B cell (primary cell): Measurements from ENCODE around the gene HCFC2. TPM values are rescaled to one million over a fixed set of nuclear protein-coding genes. Genes with fewer than 3 reads are reported as not detected.

Experiments
- ATAC-seq: fragments of 200-7000 bp; cut with Tn5 transposase; one replicate; pipeline ENCODE4 v1.10.0; 2021; ENCODE audit warnings: low read depth, mild to moderate bottlenecking, moderate number of reproducible peaks, moderate library complexity
- CTCF ChIA-PET: fragments of 350-600 bp; sonication (Branson Sonifier 250); formaldehyde crosslinking; loops from one replicate; lab custom pipeline; 2021; ENCODE audit warnings: antibody characterized with exemption, inconsistent platforms; lab: Charles Lee
- POLR2A ChIA-PET: fragments of 350-600 bp; sonication (Branson Sonifier 250); formaldehyde crosslinking; loops from one replicate; lab custom pipeline; 2021; ENCODE audit warnings: antibody characterized with exemption; lab: Charles Lee
- DNase-seq: peaks from one replicate; pipeline ENCODE4 v3.0.0; 2013
- H2AFZ ChIP-seq: 2 replicates; pipeline ENCODE4 v1.6.1; 2012; ENCODE audit warnings: mild to moderate bottlenecking, low read depth, low read length; ENCODE audit not compliant: insufficient read depth, poor library complexity, severe bottlenecking
- H3K27ac ChIP-seq, 2 donors: 1 replicate in 1 of 2; 2 replicates in 1 of 2; pipeline ENCODE4 v1.5.1; 2012 to 2013; ENCODE audit warnings: low read length in 2 of 2, mild to moderate bottlenecking in 2 of 2, moderate library complexity in 1 of 2
- H3K27me3 ChIP-seq, 4 experiments: fragments of 200-600 bp in 1 of 4; sonication (generic) in 1 of 4; replicated peaks in 1 of 4; 1 replicate in 2 of 4; 2 replicates in 2 of 4; pipeline versions ENCODE4 v1.6.1 to v1.7.0; 2013 to 2016; ENCODE audit warnings: low read length in 3 of 4, mild to moderate bottlenecking in 2 of 4, mixed read lengths in 1 of 4, moderate library complexity in 1 of 4; ENCODE audit not compliant: insufficient read depth in 4 of 4, control insufficient read depth in 3 of 4; ENCODE audit errors: control extremely low read depth in 1 of 4
- H3K36me3 ChIP-seq, 2 experiments: replicated peaks in 1 of 2; 1 replicate in 1 of 2; 2 replicates in 1 of 2; pipeline versions ENCODE4 v1.6.1 to v1.7.1; 2013; ENCODE audit warnings: low read length in 1 of 2; ENCODE audit not compliant: insufficient read depth in 2 of 2, control insufficient read depth in 1 of 2; ENCODE audit errors: control extremely low read depth in 1 of 2, extremely low read depth in 1 of 2
- H3K4me1 ChIP-seq, 2 donors: fragments of 200-600 bp in 1 of 2; sonication (generic) in 1 of 2; 1 replicate in 1 of 2; 2 replicates in 1 of 2; pipeline versions ENCODE4 v1.5.1 to v1.6.1; 2013 to 2017; ENCODE audit warnings: low read length in 2 of 2; ENCODE audit not compliant: control insufficient read depth in 2 of 2, insufficient read depth in 2 of 2
- H3K4me2 ChIP-seq: replicated peaks from 2 replicates; pipeline ENCODE3; 2012; ENCODE audit warnings: mild to moderate bottlenecking, low read depth, low read length; ENCODE audit not compliant: poor library complexity, severe bottlenecking
- H3K4me3 ChIP-seq, 5 experiments: fragments of 200-600 bp in 1 of 5; sonication (generic) in 1 of 5; 1 replicate in 3 of 5; 2 replicates in 2 of 5; pipeline versions ENCODE4 v1.5.1 to v1.7.0; 2011 to 2016; ENCODE audit warnings: low read length in 4 of 5, mild to moderate bottlenecking in 4 of 5, low read depth in 2 of 5, control low read depth in 1 of 5, moderate library complexity in 1 of 5; ENCODE audit not compliant: insufficient read depth in 1 of 5; ENCODE audit errors: control extremely low read depth in 1 of 5, extremely low read depth in 1 of 5
- H3K79me2 ChIP-seq: fragments of 200-600 bp; sonication (generic); one replicate; pipeline ENCODE4 v1.6.0; 2016; ENCODE audit warnings: low read length; ENCODE audit not compliant: control insufficient read depth, insufficient read depth
- H3K9ac ChIP-seq: fragments of 200-600 bp; sonication (generic); 2 replicates; pipeline ENCODE4 v1.6.1; 2017; ENCODE audit warnings: mild to moderate bottlenecking, low read length, moderate library complexity
- H3K9me3 ChIP-seq, 3 donors: one replicate each; pipeline versions ENCODE4 v1.6.1 to v1.7.1; 2013; ENCODE audit warnings: low read length in 2 of 3; ENCODE audit not compliant: control insufficient read depth in 2 of 3, insufficient read depth in 1 of 3; ENCODE audit errors: control extremely low read depth in 1 of 3
- H4K20me1 ChIP-seq: 2 replicates; pipeline ENCODE4 v1.6.0; 2012; ENCODE audit warnings: mild to moderate bottlenecking, low read length; ENCODE audit not compliant: insufficient read depth, control insufficient read depth, poor library complexity, severe bottlenecking
- H3K27ac Mint-ChIP-seq: one replicate; pipeline ENCODE4 v1.8.0; 2021; ENCODE audit warnings: mixed read lengths
- H3K27me3 Mint-ChIP-seq: one replicate; pipeline ENCODE4 v1.8.0; 2021; ENCODE audit warnings: mixed read lengths
- H3K4me1 Mint-ChIP-seq: one replicate; pipeline ENCODE4 v1.8.0; 2021; ENCODE audit warnings: mixed read lengths
- H3K4me3 Mint-ChIP-seq: one replicate; pipeline ENCODE4 v1.8.0; 2021; ENCODE audit warnings: mixed read lengths
- H3K9me3 Mint-ChIP-seq: one replicate; pipeline ENCODE4 v1.8.0; 2022; ENCODE audit warnings: mixed read lengths; ENCODE audit not compliant: insufficient read depth
- CTCF ChIP-seq: fragments of 200-600 bp; IDR thresholded peaks from one replicate; pipeline ENCODE4 v1.8.0; 2022; ENCODE audit warnings: antibody characterized with exemption, mild to moderate bottlenecking
- EZH2 ChIP-seq: IDR thresholded peaks from 2 replicates; pipeline ENCODE4 v1.6.1; 2012; ENCODE audit warnings: borderline replicate concordance, low read depth, mild to moderate bottlenecking, moderate library complexity, low read length; ENCODE audit not compliant: insufficient read depth, poor library complexity, severe bottlenecking
- WGBS: methylation state at CpG from one replicate; pipeline ENCODE4 v1.1.5; 2013; ENCODE audit warnings: missing lambda C conversion rate; ENCODE audit not compliant: insufficient coverage; 5-methylcytosine and 5-hydroxymethylcytosine counted together
- intact Hi-C: fragments of 100-400 bp; cut with micrococcal nuclease; formaldehyde crosslinking; loops from one replicate; pipeline ENCODE4 v1.10.0; 2022
- polyA plus RNA-seq: library from polyadenylated mRNA; depleted of rRNA; stranded (reverse); fragments of >200 nt; gene quantifications from 2 replicates; pipeline ENCODE4 v1.2.3, GENCODE V29; 2012
- total RNA-seq, 2 donors: library from RNA; stranded (reverse); fragments of 120-200 nt in 1 of 2; gene quantifications; 1 replicate in 1 of 2; 2 replicates in 1 of 2; pipeline versions ENCODE4 v1.2.3 to v1.2.4, GENCODE V29; 2013 to 2022

The HCFC2 gene
- total and polyA plus RNA-seq, 2 donors (not counting 1 experiment from before 2014, with no cell fraction given), result 8.2 to 10.5 TPM

GRCh38 chr12:104132351-104132956 is 68.1 kb downstream of the HCFC2 start:
- Histone ChIP-seq H3K4me1 (peaks cover 19 to 23% of the 10 kb centered on the region in 2 donors), H4K20me1 (no peaks in the 10 kb centered on the region), H2AFZ (no peak overlapping the region), H3K36me3 (peaks cover 1 to 38% of the 10 kb centered on the region in 2 experiments), H3K4me3 (no peak overlapping the region), H3K4me2 (no peak overlapping the region), H3K27me3 (no peaks in the 10 kb centered on the region), H3K9ac (no peak overlapping the region), H3K9me3 (no peaks in the 10 kb centered on the region), H3K27ac (no peak overlapping the region), H3K79me2 (peaks cover 75% of the 10 kb centered on the region)
- no peaks in the 10 kb centered on the region for H3K27me3 Mint-ChIP-seq
- TF ChIP-seq EZH2, result no peak
- no peak for TF ChIP-seq CTCF
- POLR2A ChIA-PET, result no interaction called here
- H3K27ac Mint-ChIP-seq, result no peak overlapping the region
- no peak for ATAC-seq
- no peak overlapping the region for H3K4me3 Mint-ChIP-seq
- intact Hi-C loops, result no loop called here
- H3K4me1 Mint-ChIP-seq, result peaks cover 26% of the 10 kb centered on the region
- CTCF ChIA-PET, result interaction anchor here (1.4 kb wide), 1 partner anchor 74 kb away, joined by 3 read pairs; no protein-coding TSS in a partner anchor
- WGBS, result 98% methylated on average over 4 of the region's 7 CpGs
- no peak for DNase-seq
- no peaks in the 10 kb centered on the region for H3K9me3 Mint-ChIP-seq

- ChIA-PET CTCF (interaction anchor here (0.6 to 1.4 kb wide), 3 partner anchors 9 to 75 kb away, joined by 3 read pairs; no protein-coding TSS in a partner anchor), POLR2A (no interaction called here)
- no peaks in the 10 kb centered on the region for H4K20me1 ChIP-seq
- no peaks in the 10 kb centered on the region for H3K27me3 ChIP-seq
- H3K9me3 ChIP-seq, result no peaks in the 10 kb centered on the region
- peaks cover 1 to 33% of the 10 kb centered on the region in 2 experiments for H3K36me3 ChIP-seq
- H3K4me2 ChIP-seq, result peak overlapping the region; percentile 29
- Mint-ChIP-seq H3K27me3 (no peaks in the 10 kb centered on the region), H3K27ac (no peak overlapping the region), H3K9me3 (no peaks in the 10 kb centered on the region), H3K4me1 (peaks cover 26% of the 10 kb centered on the region), H3K4me3 (no peak overlapping the region)
- H3K79me2 ChIP-seq, result peaks cover 75% of the 10 kb centered on the region
- H3K4me1 ChIP-seq, result peaks cover 19 to 23% of the 10 kb centered on the region in 2 donors
- 68% methylated on average over 4 of the region's 5 CpGs for WGBS
- intact Hi-C loops, result no loop called here
- no peak for ATAC-seq
- no peak overlapping the region for H3K4me3 ChIP-seq
- TF ChIP-seq CTCF, result no peak
- no peak for TF ChIP-seq EZH2
- no peak for DNase-seq
- peak overlapping the region in 1 of 2 donors; percentile 46 for H3K27ac ChIP-seq
- peak overlapping the region; percentile 13 for H2AFZ ChIP-seq
- no peak overlapping the region for H3K9ac ChIP-seq
Observed at GRCh38 chr12:104133321-104133720, 69.0 kb downstream of the HCFC2 start.
